IgD-negative memory B cell (primary cell): ENCODE data around the gene KRT5. TPM values are rescaled to one million over a fixed set of nuclear protein-coding genes. Genes with fewer than 3 reads are reported as not detected.
"Not testable (repeated sequence)": the region's sequence is repeated elsewhere in the genome, so short reads cannot be mapped to it uniquely, and the experiment has no call there.

ENCODE experiments used
- H3K27ac Mint-ChIP-seq, 3 donors: one replicate each; pipeline ENCODE4 v1.8.0; 2020 to 2022; ENCODE audit warnings: mild to moderate bottlenecking in 3 of 3, mixed read lengths in 3 of 3, moderate library complexity in 1 of 3
- H3K27me3 Mint-ChIP-seq: one replicate; pipeline ENCODE4 v1.8.0; 2021; ENCODE audit warnings: mixed read lengths
- H3K36me3 Mint-ChIP-seq: one replicate; pipeline ENCODE4 v1.8.0; 2020; ENCODE audit warnings: mild to moderate bottlenecking, mixed read lengths
- H3K4me1 Mint-ChIP-seq, 3 donors: one replicate each; pipeline ENCODE4 v1.8.0; 2020 to 2022; ENCODE audit warnings: mixed read lengths in 3 of 3, mild to moderate bottlenecking in 1 of 3
- H3K4me3 Mint-ChIP-seq, 4 donors: one replicate each; pipeline ENCODE4 v1.8.0; 2020 to 2022; ENCODE audit warnings: mild to moderate bottlenecking in 4 of 4, mixed read lengths in 4 of 4, moderate library complexity in 3 of 4
- H3K9me3 Mint-ChIP-seq, 3 donors: one replicate each; pipeline ENCODE4 v1.8.0; 2020 to 2021; ENCODE audit warnings: mixed read lengths in 3 of 3, mild to moderate bottlenecking in 1 of 3
- polyA plus RNA-seq: library from polyadenylated mRNA; unstranded; fragments of 300-500 nt; fragmentation: Illumina TruSeq; gene quantifications from one replicate; pipeline ENCODE4 v1.2.3, GENCODE V29; 2021

KRT5 gene
- polyA plus RNA-seq, 1 donor from 2014 or later: not detected

- Mint-ChIP-seq H3K27me3 (peaks cover 6% of the 10 kb centered on the region), H3K9me3 (peaks cover 0 to 4% (median 3%) of the 10 kb centered on the region in 3 donors), H3K4me3 (no peak overlapping the region), H3K36me3 (no peaks in the 10 kb centered on the region), H3K4me1 (peaks cover 0 to 8% (median 5%) of the 10 kb centered on the region in 3 donors), H3K27ac (no peak overlapping the region)
These were observed 21.2 kb downstream of the KRT5 start for GRCh38 chr12:52498946-52499345.

- H3K9me3 Mint-ChIP-seq: peaks cover 0 to 4% (median 3%) of the 10 kb centered on the region in 3 donors
- peaks cover 0 to 8% (median 5%) of the 10 kb centered on the region in 3 donors for H3K4me1 Mint-ChIP-seq
- no peak overlapping the region for H3K4me3 Mint-ChIP-seq
- no peaks in the 10 kb centered on the region for H3K36me3 Mint-ChIP-seq
- H3K27ac Mint-ChIP-seq: no peak overlapping the region
- peaks cover 9% of the 10 kb centered on the region for H3K27me3 Mint-ChIP-seq
These were observed 22.2 kb downstream of the KRT5 start for GRCh38 chr12:52497975-52498374.

- peaks cover 0 to 3% (median 0%) of the 10 kb centered on the region in 3 donors for H3K9me3 Mint-ChIP-seq
- H3K27me3 Mint-ChIP-seq: peaks cover 16% of the 10 kb centered on the region
- peaks cover 0 to 8% (median 5%) of the 10 kb centered on the region in 3 donors for H3K4me1 Mint-ChIP-seq
- H3K27ac Mint-ChIP-seq: no peak overlapping the region
- no peak overlapping the region for H3K4me3 Mint-ChIP-seq
- H3K36me3 Mint-ChIP-seq: no peaks in the 10 kb centered on the region
These were observed 23.6 kb downstream of the KRT5 start for GRCh38 chr12:52496590-52497071.

- H3K27me3 Mint-ChIP-seq: peaks cover 17% of the 10 kb centered on the region
- no peak overlapping the region for H3K4me3 Mint-ChIP-seq
- H3K9me3 Mint-ChIP-seq: peaks cover 0 to 3% (median 0%) of the 10 kb centered on the region in 3 donors
- peaks cover 0 to 8% (median 5%) of the 10 kb centered on the region in 3 donors for H3K4me1 Mint-ChIP-seq
- no peaks in the 10 kb centered on the region for H3K36me3 Mint-ChIP-seq
- no peak overlapping the region for H3K27ac Mint-ChIP-seq
These were observed 24.1 kb downstream of the KRT5 start for GRCh38 chr12:52496054-52496453.

- no peak overlapping the region for H3K4me3 Mint-ChIP-seq
- peaks cover 0 to 8% (median 4%) of the 10 kb centered on the region in 3 donors for H3K4me1 Mint-ChIP-seq
- no peak overlapping the region for H3K27ac Mint-ChIP-seq
- H3K27me3 Mint-ChIP-seq: peaks cover 19% of the 10 kb centered on the region
- no peaks in the 10 kb centered on the region for H3K36me3 Mint-ChIP-seq
- peaks cover 0 to 3% (median 0%) of the 10 kb centered on the region in 3 donors for H3K9me3 Mint-ChIP-seq
These were observed 24.8 kb downstream of the KRT5 start for GRCh38 chr12:52495389-52495788.

- Mint-ChIP-seq H3K36me3 (no peaks in the 10 kb centered on the region), H3K27ac (no peak overlapping the region), H3K9me3 (no peaks in the 10 kb centered on the region), H3K27me3 (peaks cover 25% of the 10 kb centered on the region), H3K4me1 (peaks cover 0 to 8% (median 4%) of the 10 kb centered on the region in 3 donors), H3K4me3 (no peak overlapping the region)
These were observed 25.7 kb downstream of the KRT5 start for GRCh38 chr12:52494518-52494917.

GRCh38 chr12:52494100-52494499 is 26.1 kb downstream of the KRT5 start:
- H3K27me3 Mint-ChIP-seq: peaks cover 26% of the 10 kb centered on the region
- no peaks in the 10 kb centered on the region for H3K9me3 Mint-ChIP-seq
- peaks cover 0 to 8% (median 4%) of the 10 kb centered on the region in 3 donors for H3K4me1 Mint-ChIP-seq
- H3K4me3 Mint-ChIP-seq: no peak overlapping the region
- H3K27ac Mint-ChIP-seq: no peak overlapping the region
- H3K36me3 Mint-ChIP-seq: no peaks in the 10 kb centered on the region

- H3K4me3 Mint-ChIP-seq: no peak within 1 kb of the TSS
- H3K36me3 Mint-ChIP-seq: no peaks in the 10 kb centered on the region
- H3K27me3 Mint-ChIP-seq: peaks cover 27% of the 10 kb centered on the region
- H3K9me3 Mint-ChIP-seq: peaks cover 0 to 2% (median 0%) of the 10 kb centered on the region in 3 donors
- H3K4me1 Mint-ChIP-seq: peaks cover 0 to 8% (median 4%) of the 10 kb centered on the region in 3 donors
- no peak within 1 kb of the TSS for H3K27ac Mint-ChIP-seq
These were observed 27.0 kb downstream of the KRT5 start, which contains the start of gene KRT6A for GRCh38 chr12:52493172-52493571. Gene KRT6A, minus strand, starts transcription at chr12:52493257. Its CDS starts 69 bp downstream, at chr12:52493188.

GRCh38 chr12:52492405-52492804 is 27.8 kb downstream of the KRT5 start:
- H3K27ac Mint-ChIP-seq, H3K4me3 Mint-ChIP-seq: not testable (repeated sequence)
- H3K27me3 Mint-ChIP-seq: peaks cover 25% of the 10 kb centered on the region

GRCh38 chr12:52491495-52491894 is 28.7 kb downstream of the KRT5 start:
- H3K36me3 Mint-ChIP-seq, H3K27ac Mint-ChIP-seq, H3K9me3 Mint-ChIP-seq, H3K4me3 Mint-ChIP-seq, H3K4me1 Mint-ChIP-seq: not testable (repeated sequence)
- H3K27me3 Mint-ChIP-seq: peaks cover 22% of the 10 kb centered on the region

More at GRCh38 chr12:52492405-52492804, 27.8 kb downstream of the KRT5 start:
- not testable (repeated sequence) for H3K4me1 Mint-ChIP-seq, H3K9me3 Mint-ChIP-seq, H3K36me3 Mint-ChIP-seq

- Mint-ChIP-seq H3K27me3 (peaks cover 31% of the 10 kb centered on the region), H3K36me3 (no peaks in the 10 kb centered on the region), H3K27ac (peak overlapping the region in 1 of 3 donors; percentile 55)
These were observed 31.5 kb downstream of the KRT5 start for GRCh38 chr12:52488736-52489135.

GRCh38 chr12:52487744-52488443 is 32.3 kb downstream of the KRT5 start:
- Mint-ChIP-seq H3K27me3 (peaks cover 29% of the 10 kb centered on the region), H3K9me3 (peaks cover 0 to 13% (median 7%) of the 10 kb centered on the region in 3 donors)
- not testable (repeated sequence) for H3K27ac Mint-ChIP-seq, H3K4me1 Mint-ChIP-seq, H3K4me3 Mint-ChIP-seq, H3K36me3 Mint-ChIP-seq

More at GRCh38 chr12:52488736-52489135, 31.5 kb downstream of the KRT5 start:
- no peaks in the 10 kb centered on the region for H3K4me1 Mint-ChIP-seq
- H3K4me3 Mint-ChIP-seq: no peak overlapping the region
- H3K9me3 Mint-ChIP-seq: peaks cover 0 to 13% (median 7%) of the 10 kb centered on the region in 3 donors

- Mint-ChIP-seq H3K4me1 (no peaks in the 10 kb centered on the region), H3K36me3 (no peaks in the 10 kb centered on the region), H3K27me3 (peaks cover 32% of the 10 kb centered on the region), H3K27ac (no peak overlapping the region), H3K4me3 (no peak overlapping the region), H3K9me3 (peaks cover 0 to 13% (median 7%) of the 10 kb centered on the region in 3 donors)
These were observed 33.0 kb downstream of the KRT5 start for GRCh38 chr12:52487211-52487610.

- no peak overlapping the region for H3K27ac Mint-ChIP-seq
- no peak overlapping the region for H3K4me3 Mint-ChIP-seq
- peaks cover 0 to 13% (median 7%) of the 10 kb centered on the region in 3 donors for H3K9me3 Mint-ChIP-seq
- H3K4me1 Mint-ChIP-seq: no peaks in the 10 kb centered on the region
- H3K36me3 Mint-ChIP-seq: no peaks in the 10 kb centered on the region
- H3K27me3 Mint-ChIP-seq: peaks cover 28% of the 10 kb centered on the region
These were observed 33.8 kb downstream of the KRT5 start for GRCh38 chr12:52486166-52487105.

- Mint-ChIP-seq H3K27ac (no peak overlapping the region), H3K36me3 (peaks cover 3% of the 10 kb centered on the region), H3K4me1 (no peaks in the 10 kb centered on the region), H3K27me3 (peaks cover 16% of the 10 kb centered on the region), H3K4me3 (no peak overlapping the region), H3K9me3 (peaks cover 4 to 24% (median 7%) of the 10 kb centered on the region in 3 donors)
These were observed 40.1 kb downstream of the KRT5 start for GRCh38 chr12:52480073-52480472.
